ENCODE data around the gene SOHLH2. TPM values are rescaled to one million over a fixed set of nuclear protein-coding genes. Genes with fewer than 3 reads are reported as not detected.

SOHLH2 gene
- total and polyA plus RNA-seq, 4 donors, result 0.04 to 0.28 (median 0.08) TPM

GRCh38 chr13:36133950-36134626 is 80.3 kb downstream of the SOHLH2 start:
- DNase-seq (no peak), ATAC-seq (ENCODE audit: insufficient read depth, low FRiP score) (no peak)
- Histone ChIP-seq H3K4me3 (no peak overlapping the region), H3K4me1 (ENCODE audit: control insufficient read depth in 5 of 5, insufficient read depth in 5 of 5, low read length in 5 of 5) (peaks cover 0 to 6% (median 5%) of the 10 kb centered on the region in 5 donors), H3K36me3 (ENCODE audit: control insufficient read depth in 4 of 4, insufficient read depth in 4 of 4, low read length in 4 of 4) (no peaks in the 10 kb centered on the region), H3K9me3 (ENCODE audit: control insufficient read depth in 4 of 4, insufficient read depth in 3 of 4, low read length in 3 of 4) (peaks cover 0 to 3% (median 0%) of the 10 kb centered on the region in 4 donors), H3K27ac (ENCODE audit: low read depth in 1 of 2, low read length in 1 of 2) (no peak overlapping the region), H3K9ac (ENCODE audit: insufficient read depth in 1 of 2, low read length in 2 of 2) (no peak overlapping the region), H3K27me3 (ENCODE audit: control insufficient read depth in 3 of 3, insufficient read depth in 3 of 3, low read length in 2 of 3) (peaks cover 0 to 12% (median 10%) of the 10 kb centered on the region in 3 donors)
- no peak for TF ChIP-seq CTCF (IDR thresholded peaks at IDR 0.05; ENCODE audit: control extremely low read depth, extremely low read depth)
- 69 to 77% methylated on average over 5 of the region's 5 CpGs for WGBS, 2 donors

- no peak for ATAC-seq (ENCODE audit: insufficient read depth, low FRiP score)
- Histone ChIP-seq H3K27ac (ENCODE audit: low read depth in 1 of 2, low read length in 1 of 2) (no peak overlapping the region), H3K9me3 (ENCODE audit: control insufficient read depth in 4 of 4, insufficient read depth in 3 of 4, low read length in 3 of 4) (peaks cover 0 to 3% (median 0%) of the 10 kb centered on the region in 4 donors), H3K4me1 (ENCODE audit: control insufficient read depth in 5 of 5, insufficient read depth in 5 of 5, low read length in 5 of 5) (peaks cover 0 to 6% (median 5%) of the 10 kb centered on the region in 5 donors), H3K4me3 (no peak overlapping the region), H3K9ac (ENCODE audit: insufficient read depth in 1 of 2, low read length in 2 of 2) (no peak overlapping the region), H3K27me3 (ENCODE audit: control insufficient read depth in 3 of 3, insufficient read depth in 3 of 3, low read length in 2 of 3) (peaks cover 0 to 12% (median 10%) of the 10 kb centered on the region in 3 donors), H3K36me3 (ENCODE audit: control insufficient read depth in 4 of 4, insufficient read depth in 4 of 4, low read length in 4 of 4) (no peaks in the 10 kb centered on the region)
- WGBS, 2 donors, result 93 to 95% methylated on average over 1 of the region's 1 CpG
- TF ChIP-seq CTCF (IDR thresholded peaks at IDR 0.05; ENCODE audit: control extremely low read depth, extremely low read depth), result no peak
- no peak for DNase-seq
Measured at GRCh38 chr13:36132376-36132775, 82.0 kb downstream of the SOHLH2 start.

- peak in 1 of 3 donors; percentile 34 for DNase-seq
- H3K9ac ChIP-seq (ENCODE audit: insufficient read depth in 1 of 2, low read length in 2 of 2), result no peak overlapping the region
- H3K9me3 ChIP-seq (ENCODE audit: control insufficient read depth in 4 of 4, insufficient read depth in 3 of 4, low read length in 3 of 4), result peaks cover 0 to 3% (median 0%) of the 10 kb centered on the region in 4 donors
- H3K27me3 ChIP-seq (ENCODE audit: control insufficient read depth in 3 of 3, insufficient read depth in 3 of 3, low read length in 2 of 3), result peaks cover 0 to 12% (median 10%) of the 10 kb centered on the region in 3 donors
- no peaks in the 10 kb centered on the region for H3K36me3 ChIP-seq (ENCODE audit: control insufficient read depth in 4 of 4, insufficient read depth in 4 of 4, low read length in 4 of 4)
- no peak overlapping the region for H3K4me3 ChIP-seq
- no peak for TF ChIP-seq CTCF (IDR thresholded peaks at IDR 0.05; ENCODE audit: control extremely low read depth, extremely low read depth)
- ATAC-seq (ENCODE audit: insufficient read depth, low FRiP score), result peak; percentile 68
- 59 to 77% methylated on average over 5 of the region's 5 CpGs for WGBS, 2 donors
- peaks cover 0 to 6% (median 5%) of the 10 kb centered on the region in 5 donors for H3K4me1 ChIP-seq (ENCODE audit: control insufficient read depth in 5 of 5, insufficient read depth in 5 of 5, low read length in 5 of 5)
- no peak overlapping the region for H3K27ac ChIP-seq (ENCODE audit: low read depth in 1 of 2, low read length in 1 of 2)
Measured at GRCh38 chr13:36131931-36132297, 82.4 kb downstream of the SOHLH2 start.

All from lung (tissue), 12 donors.